Measurements from ENCODE around the gene VRK1. TPM values are rescaled to one million over a fixed set of nuclear protein-coding genes. Genes with fewer than 3 reads are reported as not detected.

Gene VRK1
- total and polyA plus RNA-seq, 10 of the 15 experiments (the other 5 are each of a cell fraction or from before 2014, with no cell fraction given) = 50.9 to 137 (median 84.7) TPM

DNA sequence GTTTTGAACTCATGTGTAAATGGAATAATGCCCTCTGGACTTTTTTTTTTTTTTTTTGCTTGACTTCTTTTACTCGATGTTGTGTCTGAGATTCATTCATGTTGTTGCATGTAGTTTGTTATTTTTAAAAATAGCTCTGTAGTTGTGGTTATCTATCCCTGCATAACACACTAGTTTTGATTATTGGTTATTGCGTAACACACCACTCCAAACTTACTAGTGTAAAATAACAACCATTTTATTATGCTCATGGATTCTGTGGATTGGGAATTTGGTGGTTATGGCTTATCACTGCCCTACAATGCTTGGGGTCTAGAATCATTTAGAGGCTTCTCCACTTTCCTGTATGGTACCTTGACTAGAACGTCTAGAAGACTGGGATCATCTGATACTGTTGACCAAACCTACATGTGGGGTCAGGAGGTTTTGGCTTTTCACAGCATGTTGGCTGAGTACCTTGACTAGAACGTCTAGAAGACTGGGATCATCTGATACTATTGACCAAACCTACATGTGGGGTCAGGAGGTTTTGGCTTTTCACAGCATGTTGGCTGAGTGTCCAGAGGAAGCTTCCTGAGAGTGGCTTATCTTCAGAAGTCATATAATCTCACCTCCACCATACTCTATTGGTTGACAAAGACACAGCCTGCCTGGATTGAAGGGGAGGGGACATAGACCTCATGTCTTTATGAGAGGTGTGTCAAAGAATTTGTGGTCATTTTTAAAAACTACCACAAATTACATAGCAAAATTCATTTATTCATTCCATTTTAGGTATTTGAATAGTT lies 11.6 kb downstream of the VRK1 start (continued):
- TF ChIP-seq BRCA1 (IDR thresholded peaks at IDR 0.05; ENCODE audit: low read depth, low read length) (no peak), SUPT20H (IDR thresholded peaks at IDR 0.05; ENCODE audit: borderline replicate concordance, control insufficient read depth, low read depth, low read length) (no peak), MYC (IDR thresholded peaks at IDR 0.05; ENCODE audit: insufficient read depth, insufficient read length, insufficient replicate concordance, low read length, severe bottlenecking) (no peak), ZNF24 (IDR thresholded peaks at IDR 0.05) (no peak), ZNF274 (IDR thresholded peaks at IDR 0.05; ENCODE audit: insufficient read depth, insufficient read length) (no peak), TARDBP (IDR thresholded peaks at IDR 0.05; ENCODE audit: borderline replicate concordance) (no peak)

DNA sequence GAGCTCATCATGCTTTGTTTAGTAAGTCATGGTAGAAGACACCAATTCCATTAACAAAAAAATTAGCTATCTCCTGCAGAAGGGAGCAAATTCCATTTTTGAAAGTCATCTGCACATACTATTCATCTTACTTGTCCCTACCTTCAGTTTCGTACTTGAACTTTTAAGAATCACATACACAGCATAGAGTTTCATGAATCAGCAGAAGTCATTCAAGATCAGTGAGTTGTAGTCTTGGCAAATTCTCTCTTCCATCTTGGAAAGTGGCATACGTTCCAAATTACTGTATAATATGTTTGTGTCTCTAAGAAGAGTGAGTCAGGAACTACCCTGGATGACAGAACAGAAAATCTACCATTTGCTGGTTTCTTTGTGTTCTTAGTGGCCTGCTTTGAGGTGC lies 14.1 kb downstream of the VRK1 start:
- in situ Hi-C loops (cut with MboI) = no loop called here
- ChIA-PET POLR2A (interaction anchor here (0.5 to 1.0 kb wide), 3 partner anchors 14 to 25 kb away, joined by 3 to 6 read pairs (median 3); partner anchors contain the start of gene VRK1), CTCF (interaction anchor here (0.5 to 1.4 kb wide), 6 partner anchors 10 to 308 kb away, joined by 3 to 4 read pairs (median 3); no protein-coding TSS in a partner anchor), RAD21 (ENCODE audit: unreplicated experiment) (interaction anchor here (1.4 kb wide), 1 partner anchor 42 kb away, joined by 7 read pairs; no protein-coding TSS in a partner anchor), SMC1A (ENCODE audit: uncharacterized antibody, unreplicated experiment) (interaction anchor here (1.4 to 2.4 kb wide), 2 partner anchors 10 to 41 kb away, joined by 4 to 10 read pairs; no protein-coding TSS in a partner anchor)
- H3K4me1 ChIP-seq (ENCODE audit: control insufficient read depth, insufficient read depth, low read length) = no peaks in the 10 kb centered on the region; the same call in 1 of the 2 replicates
- peaks cover 88% of the 10 kb centered on the region for H3K79me2 ChIP-seq (ENCODE audit: control insufficient read depth, insufficient read depth, low read length)
- H4K20me1 ChIP-seq (ENCODE audit: control insufficient read depth, insufficient read depth) = no peaks in the 10 kb centered on the region
- no peak for DNase-seq (ENCODE audit: low read depth, low spot score)
- no TSS peak for BruUV-seq (replicated peaks)
- WGBS (ENCODE audit: insufficient coverage, insufficient replicate concordance, low lambda C conversion rate, missing lambda C conversion rate) = 52% methylated on average over 2 of the region's 2 CpGs
- no peak for FAIRE-seq
- H3K9ac ChIP-seq (ENCODE audit: control insufficient read depth, insufficient read depth, low read length) = no peak overlapping the region
- H3K36me3 ChIP-seq (ENCODE audit: control insufficient read depth in 2 of 2, insufficient read depth in 2 of 2, low read length in 1 of 2) = no peaks in the 10 kb centered on the region
- H3K4me2 ChIP-seq (ENCODE audit: control insufficient read depth, insufficient read depth) = no peak overlapping the region
- no peak for ATAC-seq
- H3K27ac ChIP-seq (ENCODE audit: control insufficient read depth, insufficient read depth) = no peak overlapping the region
- no peak overlapping the region for H2AFZ ChIP-seq (ENCODE audit: control insufficient read depth, low read depth, low read length)
- intact Hi-C loops (cut with micrococcal nuclease; ENCODE audit: unreplicated experiment) = no loop called here
- H3K4me3 ChIP-seq = no peak overlapping the region
- no peaks in the 10 kb centered on the region; the same call in 2 of the 3 replicates for H3K9me3 ChIP-seq (replicated peaks; ENCODE audit: control insufficient read depth, insufficient read depth, low read length)
- no peaks in the 10 kb centered on the region for H3K27me3 ChIP-seq (replicated peaks in 1 of 2; ENCODE audit: control insufficient read depth in 2 of 2, insufficient read depth in 2 of 2, low read length in 1 of 2)
- no peak for TF ChIP-seq RAD51 (IDR thresholded peaks at IDR 0.05)
- no peak for TF ChIP-seq E2F8 (IDR thresholded peaks at IDR 0.05; ENCODE audit: low read depth, partially characterized antibody)
- TF ChIP-seq ZNF207 (IDR thresholded peaks at IDR 0.05; ENCODE audit: borderline replicate concordance) = no peak
- TF ChIP-seq SMARCA5 (IDR thresholded peaks at IDR 0.05) = no peak
- TF ChIP-seq, protein P1, sequence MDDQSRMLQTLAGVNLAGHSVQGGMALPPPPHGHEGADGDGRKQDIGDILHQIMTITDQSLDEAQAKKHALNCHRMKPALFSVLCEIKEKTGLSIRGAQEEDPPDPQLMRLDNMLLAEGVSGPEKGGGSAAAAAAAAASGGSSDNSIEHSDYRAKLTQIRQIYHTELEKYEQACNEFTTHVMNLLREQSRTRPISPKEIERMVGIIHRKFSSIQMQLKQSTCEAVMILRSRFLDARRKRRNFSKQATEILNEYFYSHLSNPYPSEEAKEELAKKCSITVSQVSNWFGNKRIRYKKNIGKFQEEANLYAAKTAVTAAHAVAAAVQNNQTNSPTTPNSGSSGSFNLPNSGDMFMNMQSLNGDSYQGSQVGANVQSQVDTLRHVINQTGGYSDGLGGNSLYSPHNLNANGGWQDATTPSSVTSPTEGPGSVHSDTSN (IDR thresholded peaks at IDR 0.05; ENCODE audit: insufficient replicate concordance, low read depth, low read length) = no peak
- no peak for TF ChIP-seq STAT3 (IDR thresholded peaks at IDR 0.05; ENCODE audit: low read depth, low read length)
- TF ChIP-seq HDAC6 (IDR thresholded peaks at IDR 0.05; ENCODE audit: unreplicated experiment) = no peak
- no peak for TF ChIP-seq E2F4 (IDR thresholded peaks at IDR 0.05; ENCODE audit: low read depth, low read length)
- TF ChIP-seq CREB1 (IDR thresholded peaks at IDR 0.05; ENCODE audit: low read depth) = no peak
- no peak for TF ChIP-seq SUPT20H (IDR thresholded peaks at IDR 0.05; ENCODE audit: borderline replicate concordance, control insufficient read depth, low read depth, low read length)
- TF ChIP-seq TCF12 (IDR thresholded peaks at IDR 0.05; ENCODE audit: low read depth, low read length) = no peak
- TF ChIP-seq ZNF622 (IDR thresholded peaks at IDR 0.05) = no peak
- no peak for TF ChIP-seq GABPA (IDR thresholded peaks at IDR 0.05; ENCODE audit: low read depth)

Measured in GM12878 (cell line).